ENCODE data around the gene UBA6. TPM values are rescaled to one million over a fixed set of nuclear protein-coding genes. Genes with fewer than 3 reads are reported as not detected.

The UBA6 gene
- total and polyA plus RNA-seq, 2 of the 4 experiments (the other 2 are of a cell fraction) = 29.2 to 268 TPM

- Histone ChIP-seq H3K23ac (ENCODE audit: low read depth, low read length) (no peak overlapping the region), H3K4me1 (ENCODE audit: control insufficient read depth, insufficient read depth, low read length) (peaks cover 2% of the 10 kb centered on the region; the same call in 1 of the 2 replicates), H3K36me3 (ENCODE audit: control insufficient read depth, insufficient read depth, low read length) (no peaks in the 10 kb centered on the region), H3K4me3 (ENCODE audit: insufficient read depth, low read depth, low read length) (no peak overlapping the region), H2BK15ac (ENCODE audit: low read depth, low read length) (no peak overlapping the region), H2BK120ac (ENCODE audit: low read depth, low read length) (no peak overlapping the region), H2BK20ac (ENCODE audit: low read depth, low read length) (no peak overlapping the region), H3K9me1 (ENCODE audit: insufficient read depth, low read length) (no peaks in the 10 kb centered on the region; the same call in 1 of the 2 replicates), H3K14ac (replicated peaks; ENCODE audit: low read depth, low read length) (no peak overlapping the region), H3K4me2 (ENCODE audit: low read depth, low read length) (no peak overlapping the region), H3K79me1 (ENCODE audit: low read depth in 1 of 2, low read length in 2 of 2) (no peaks in the 10 kb centered on the region), H2AK5ac (ENCODE audit: low read depth, low read length) (no peak overlapping the region), H3K9me3 (ENCODE audit: control insufficient read depth, insufficient read depth, low read length) (no peaks in the 10 kb centered on the region), H2AFZ (replicated peaks; ENCODE audit: low read length, poor library complexity) (no peak overlapping the region), H3K56ac (ENCODE audit: extremely low read depth, insufficient read depth, low read length) (no peak overlapping the region), H3K9ac (ENCODE audit: low read depth, low read length) (no peak overlapping the region), H3K27ac (ENCODE audit: insufficient read depth, low read length) (no peak overlapping the region), H4K8ac (ENCODE audit: low read depth in 2 of 2, low read length in 2 of 2) (no peak overlapping the region), H2AK9ac (replicated peaks; ENCODE audit: low read depth, low read length, poor library complexity) (no peak overlapping the region), H3K18ac (ENCODE audit: low read depth, low read length) (no peak overlapping the region), H3K27me3 (ENCODE audit: control insufficient read depth, insufficient read depth, low read length) (no peaks in the 10 kb centered on the region), H4K20me1 (ENCODE audit: insufficient read depth, low read length) (no peaks in the 10 kb centered on the region), H4K91ac (ENCODE audit: insufficient read depth, low read depth, low read length) (no peak overlapping the region), H4K5ac (ENCODE audit: low read depth, low read length) (no peak overlapping the region), H2BK5ac (ENCODE audit: low read depth, low read length, poor library complexity, severe bottlenecking) (no peak overlapping the region), H3K4ac (ENCODE audit: low read depth, low read length) (no peak overlapping the region)
- DNase-seq (peak; percentile 51), ATAC-seq (ENCODE audit: low read depth) (no peak; the same call in 1 of the 2 replicates)
- intact Hi-C loops (cut with micrococcal nuclease) (loop anchor here (2.0 kb wide), 1 partner anchor 428 kb away; no protein-coding TSS in a partner anchor), in situ Hi-C loops (cut with MboI; ENCODE audit: low sequenced_read_pairs) (no loop called here), dilution Hi-C loops (cut with HindIII; ENCODE audit: low sequenced_read_pairs, unreplicated experiment) (no loop called here)
- ChIA-PET POLR2A (ENCODE audit: unreplicated experiment) (no interaction called here), CTCF (interaction anchor here (0.6 to 1.8 kb wide), 13 partner anchors 9 to 429 kb away, joined by 3 to 7 read pairs (median 4); no protein-coding TSS in a partner anchor)
- no peak for TF ChIP-seq BHLHE40 (IDR thresholded peaks at IDR 0.05; ENCODE audit: low read depth, low read length)
- TF ChIP-seq, protein P1, sequence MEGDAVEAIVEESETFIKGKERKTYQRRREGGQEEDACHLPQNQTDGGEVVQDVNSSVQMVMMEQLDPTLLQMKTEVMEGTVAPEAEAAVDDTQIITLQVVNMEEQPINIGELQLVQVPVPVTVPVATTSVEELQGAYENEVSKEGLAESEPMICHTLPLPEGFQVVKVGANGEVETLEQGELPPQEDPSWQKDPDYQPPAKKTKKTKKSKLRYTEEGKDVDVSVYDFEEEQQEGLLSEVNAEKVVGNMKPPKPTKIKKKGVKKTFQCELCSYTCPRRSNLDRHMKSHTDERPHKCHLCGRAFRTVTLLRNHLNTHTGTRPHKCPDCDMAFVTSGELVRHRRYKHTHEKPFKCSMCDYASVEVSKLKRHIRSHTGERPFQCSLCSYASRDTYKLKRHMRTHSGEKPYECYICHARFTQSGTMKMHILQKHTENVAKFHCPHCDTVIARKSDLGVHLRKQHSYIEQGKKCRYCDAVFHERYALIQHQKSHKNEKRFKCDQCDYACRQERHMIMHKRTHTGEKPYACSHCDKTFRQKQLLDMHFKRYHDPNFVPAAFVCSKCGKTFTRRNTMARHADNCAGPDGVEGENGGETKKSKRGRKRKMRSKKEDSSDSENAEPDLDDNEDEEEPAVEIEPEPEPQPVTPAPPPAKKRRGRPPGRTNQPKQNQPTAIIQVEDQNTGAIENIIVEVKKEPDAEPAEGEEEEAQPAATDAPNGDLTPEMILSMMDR (conservative IDR thresholded peaks at IDR 0.05; ENCODE audit: low read depth, low read length) = peak; percentile 55
- no peak for TF ChIP-seq MXI1 (IDR thresholded peaks at IDR 0.05; ENCODE audit: borderline replicate concordance, low read depth, low read length)
- peak; percentile 36; the same call in 1 of the 2 replicates for TF ChIP-seq RAD21 (IDR thresholded peaks at IDR 0.05; ENCODE audit: low read length)
- peak; percentile 37; the same call in 1 of the 2 replicates for TF ChIP-seq SMC3 (IDR thresholded peaks at IDR 0.05; ENCODE audit: low read depth, low read length)
- BruUV-seq (replicated peaks) = no TSS peak
- 100% methylated on average over 1 of the region's 5 CpGs; no CpG with 5 or more reads in 1 of the 2 experiments for WGBS, 2 experiments (ENCODE audit: extremely low coverage in 2 of 2, insufficient read length in 1 of 2)
Measured at GRCh38 chr4:67746797-67747495, 46.0 kb upstream of the UBA6 start.
